ENCODE measurements around the gene PIK3C2G.

Gene PIK3C2G

DNA sequence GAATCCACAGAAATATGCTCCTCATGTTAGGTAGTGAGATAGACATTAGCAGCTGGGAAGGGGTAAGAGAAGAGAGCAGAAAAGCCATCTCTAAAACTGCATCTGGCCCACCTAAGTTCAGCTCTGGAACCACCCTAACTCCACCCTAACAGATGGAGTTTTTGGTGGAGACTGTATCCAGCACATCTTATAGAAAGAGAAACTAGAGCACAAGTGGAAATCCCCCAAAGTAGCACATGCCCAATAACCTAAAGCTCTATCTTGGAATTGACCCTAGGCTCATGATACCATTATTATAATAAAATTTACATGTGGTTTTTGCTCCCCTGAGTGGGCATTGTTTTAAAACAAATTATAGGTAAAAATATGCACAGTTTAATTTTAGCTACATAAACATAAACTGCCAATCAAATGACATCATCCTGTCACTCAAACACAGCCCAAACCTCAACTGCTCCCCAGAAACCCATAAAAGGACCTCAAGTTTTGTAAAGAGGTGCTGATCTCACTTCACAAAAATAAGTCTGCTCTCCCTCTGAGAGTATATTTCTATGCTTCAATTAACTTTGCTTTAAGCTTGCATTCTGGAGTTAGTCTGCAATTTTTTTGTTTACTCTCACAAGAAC is 206.4 kb downstream of the PIK3C2G start:
- DNase-seq (ENCODE audit: low read depth in 2 of 2): no peak
- TF ChIP-seq, protein P1, sequence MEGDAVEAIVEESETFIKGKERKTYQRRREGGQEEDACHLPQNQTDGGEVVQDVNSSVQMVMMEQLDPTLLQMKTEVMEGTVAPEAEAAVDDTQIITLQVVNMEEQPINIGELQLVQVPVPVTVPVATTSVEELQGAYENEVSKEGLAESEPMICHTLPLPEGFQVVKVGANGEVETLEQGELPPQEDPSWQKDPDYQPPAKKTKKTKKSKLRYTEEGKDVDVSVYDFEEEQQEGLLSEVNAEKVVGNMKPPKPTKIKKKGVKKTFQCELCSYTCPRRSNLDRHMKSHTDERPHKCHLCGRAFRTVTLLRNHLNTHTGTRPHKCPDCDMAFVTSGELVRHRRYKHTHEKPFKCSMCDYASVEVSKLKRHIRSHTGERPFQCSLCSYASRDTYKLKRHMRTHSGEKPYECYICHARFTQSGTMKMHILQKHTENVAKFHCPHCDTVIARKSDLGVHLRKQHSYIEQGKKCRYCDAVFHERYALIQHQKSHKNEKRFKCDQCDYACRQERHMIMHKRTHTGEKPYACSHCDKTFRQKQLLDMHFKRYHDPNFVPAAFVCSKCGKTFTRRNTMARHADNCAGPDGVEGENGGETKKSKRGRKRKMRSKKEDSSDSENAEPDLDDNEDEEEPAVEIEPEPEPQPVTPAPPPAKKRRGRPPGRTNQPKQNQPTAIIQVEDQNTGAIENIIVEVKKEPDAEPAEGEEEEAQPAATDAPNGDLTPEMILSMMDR (IDR thresholded peaks at IDR 0.05; ENCODE audit: low read depth, low read length): no peak

DNA sequence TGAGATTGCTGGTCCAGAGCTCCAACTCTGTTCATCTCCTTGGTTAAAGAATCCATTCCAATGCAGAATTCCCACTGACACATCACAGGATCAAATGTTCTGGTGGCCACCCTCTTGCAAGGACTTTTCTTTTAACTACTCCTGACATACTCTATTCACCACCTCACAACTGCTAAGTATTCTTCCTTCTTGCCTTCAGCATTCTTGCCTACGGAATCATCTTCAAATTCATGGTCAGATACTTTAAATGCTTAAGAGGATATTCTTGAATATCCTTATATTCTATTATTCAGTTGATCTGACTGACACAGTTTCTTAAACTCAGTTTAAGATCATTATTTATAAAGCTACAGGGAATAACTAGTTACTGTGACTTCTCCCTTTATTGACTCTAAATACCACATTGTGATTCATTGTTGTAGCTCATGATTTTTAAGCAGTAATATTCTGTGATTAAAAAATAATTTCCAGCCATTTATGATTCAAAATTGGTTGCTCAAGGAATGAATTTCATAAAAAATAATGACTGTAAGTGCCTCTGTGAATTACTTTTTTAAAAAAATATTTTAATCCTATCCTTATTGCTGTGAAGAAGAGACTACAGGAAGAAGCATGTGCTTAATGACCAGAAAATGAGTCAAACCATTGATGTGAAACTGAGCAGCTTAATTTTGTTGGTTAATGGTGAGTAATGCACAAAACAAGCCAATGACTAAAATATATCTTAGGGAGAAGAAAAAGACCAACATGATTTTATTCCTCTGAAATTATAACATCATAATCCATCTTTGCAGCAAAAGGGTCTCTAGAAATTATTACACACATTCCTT is 207.1 kb downstream of the PIK3C2G start:
- DNase-seq (ENCODE audit: low read depth in 2 of 2): peak; percentile 14 to 71
- H3K4me3 ChIP-seq (replicated peaks in 1 of 2; ENCODE audit: low read depth in 2 of 2, low read length in 2 of 2): no peak overlapping the region
- TF ChIP-seq, protein P1 (IDR thresholded peaks at IDR 0.05; ENCODE audit: low read depth, low read length): no peak

More for the DNA sequence above, 206.4 kb downstream of the PIK3C2G start:
- no peak overlapping the region for H3K4me3 ChIP-seq (replicated peaks in 1 of 2; ENCODE audit: low read depth in 2 of 2, low read length in 2 of 2)

DNA sequence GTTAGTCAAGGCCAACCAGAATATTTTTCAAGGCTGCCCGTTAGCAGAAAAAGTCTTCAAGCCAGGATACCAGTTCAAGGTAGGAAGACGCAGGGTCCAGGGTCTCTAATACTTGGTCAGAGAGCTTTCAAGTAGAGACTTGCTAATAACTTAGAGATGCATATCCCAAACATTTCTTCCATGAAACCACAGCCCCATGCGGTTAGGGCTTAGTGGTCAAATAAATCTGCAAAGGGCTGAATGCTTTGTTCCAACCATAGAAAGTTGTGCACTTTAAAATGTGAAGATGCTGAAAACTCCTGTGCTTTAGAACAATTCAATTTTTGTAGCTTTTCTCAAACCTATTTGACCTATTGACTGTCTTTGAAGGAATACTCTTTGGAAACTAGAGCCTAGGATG is 208.9 kb downstream of the PIK3C2G start:
- no peak for DNase-seq (ENCODE audit: low read depth in 2 of 2)
- H3K4me3 ChIP-seq (replicated peaks in 1 of 2; ENCODE audit: low read depth in 2 of 2, low read length in 2 of 2): no peak overlapping the region
- TF ChIP-seq, protein P1 (IDR thresholded peaks at IDR 0.05; ENCODE audit: low read depth, low read length): no peak

DNA sequence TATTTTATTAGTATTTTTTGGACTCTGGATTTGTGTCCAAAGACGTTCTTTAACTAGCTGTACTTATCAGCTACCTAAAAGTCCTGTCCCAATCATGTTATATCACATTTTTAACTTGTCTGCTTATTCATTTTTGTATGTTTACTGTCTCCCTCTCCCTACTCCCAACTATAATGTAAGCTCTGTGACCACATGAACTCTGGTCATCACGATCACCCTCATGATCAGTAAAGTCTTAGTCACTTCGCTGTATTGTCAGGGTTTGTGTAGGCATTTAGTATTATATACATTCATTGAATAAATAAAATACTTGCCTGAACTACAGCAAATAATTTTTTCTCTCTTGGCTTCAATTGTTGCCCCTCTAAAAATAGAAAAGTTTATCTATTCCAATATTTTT is 211.0 kb downstream of the PIK3C2G start:
- TF ChIP-seq, protein P1 (IDR thresholded peaks at IDR 0.05; ENCODE audit: low read depth, low read length): no peak
- no peak for DNase-seq (ENCODE audit: low read depth in 2 of 2)
- H3K4me3 ChIP-seq (replicated peaks in 1 of 2; ENCODE audit: low read depth in 2 of 2, low read length in 2 of 2): no peak overlapping the region

DNA sequence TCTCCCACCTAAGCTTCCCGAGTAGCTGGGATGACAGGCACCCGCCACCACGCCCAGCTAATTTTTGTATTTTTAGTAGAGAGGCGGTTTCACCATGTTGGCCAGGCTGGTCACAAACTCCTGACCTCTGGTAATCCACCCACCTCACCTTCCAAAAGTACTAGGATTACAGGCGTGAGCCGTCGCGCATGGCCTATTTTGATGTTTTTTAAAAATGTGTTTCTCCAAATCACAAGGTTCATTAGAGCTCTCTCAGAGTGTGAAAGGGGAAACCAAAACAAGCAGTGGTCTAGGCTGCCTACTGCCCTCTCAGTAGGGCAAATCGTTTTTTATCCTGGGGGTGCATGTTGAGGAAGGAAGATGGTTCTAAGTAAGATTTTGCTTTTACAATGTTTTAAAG is 211.5 kb downstream of the PIK3C2G start:
- no peak for DNase-seq (ENCODE audit: low read depth in 2 of 2)
- TF ChIP-seq, protein P1 (IDR thresholded peaks at IDR 0.05; ENCODE audit: low read depth, low read length): no peak
- H3K4me3 ChIP-seq (replicated peaks in 1 of 2; ENCODE audit: low read depth in 2 of 2, low read length in 2 of 2): no peak overlapping the region

DNA sequence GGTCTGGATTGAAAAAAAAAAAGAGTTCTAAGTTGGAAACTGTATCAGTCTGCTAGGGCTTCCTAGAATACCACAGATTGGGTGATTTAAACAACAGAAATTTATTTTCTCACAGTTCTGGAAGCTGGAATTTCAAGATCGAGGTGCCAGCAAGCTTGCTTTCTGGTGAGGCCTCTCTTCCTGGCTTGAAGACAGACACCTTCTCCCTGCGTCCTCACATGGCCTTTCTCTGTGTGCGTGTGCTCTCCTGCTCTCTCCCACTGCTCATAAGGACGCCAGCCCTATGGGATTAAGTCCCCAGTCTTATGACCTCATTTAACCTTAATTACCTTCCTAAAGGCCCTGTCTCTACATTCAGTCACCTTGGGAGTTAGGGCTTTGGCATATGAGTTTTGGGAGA is 215.5 kb downstream of the PIK3C2G start:
- no peak for DNase-seq (ENCODE audit: low read depth in 2 of 2)
- TF ChIP-seq, protein P1 (IDR thresholded peaks at IDR 0.05; ENCODE audit: low read depth, low read length): no peak
- H3K4me3 ChIP-seq (replicated peaks in 1 of 2; ENCODE audit: low read depth in 2 of 2, low read length in 2 of 2): no peak overlapping the region
